NCI-H1092 treated with DMSO at 0.1 percent for 48 hours (cell line): ENCODE data around the gene TCF3.

Source experiments
- DNase-seq: peaks from one replicate; lab custom pipeline; 2025; lab: John Stamatoyannopoulos, UW

The TCF3 gene

DNA sequence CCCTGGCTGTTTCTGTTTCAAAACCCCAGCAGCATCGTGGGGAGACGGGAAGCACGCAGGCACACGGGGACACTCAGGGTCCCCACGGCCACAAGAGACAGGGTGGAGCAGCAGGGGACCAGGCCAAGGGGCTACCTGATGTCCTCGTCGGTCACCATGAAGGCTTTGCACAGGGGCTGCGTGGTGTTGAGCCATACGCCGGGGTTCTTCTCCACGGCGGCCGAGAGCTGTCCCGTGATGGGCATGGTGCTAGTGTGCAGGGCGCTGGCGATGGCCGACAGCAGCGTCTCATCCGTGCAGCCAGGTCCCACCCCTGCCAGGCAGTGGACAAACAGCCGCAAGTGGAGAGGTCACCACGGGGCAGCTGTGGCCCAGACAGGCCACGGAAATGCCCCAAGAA is 71.5 kb downstream of the TCF3 start:
- no peak for DNase-seq

DNA sequence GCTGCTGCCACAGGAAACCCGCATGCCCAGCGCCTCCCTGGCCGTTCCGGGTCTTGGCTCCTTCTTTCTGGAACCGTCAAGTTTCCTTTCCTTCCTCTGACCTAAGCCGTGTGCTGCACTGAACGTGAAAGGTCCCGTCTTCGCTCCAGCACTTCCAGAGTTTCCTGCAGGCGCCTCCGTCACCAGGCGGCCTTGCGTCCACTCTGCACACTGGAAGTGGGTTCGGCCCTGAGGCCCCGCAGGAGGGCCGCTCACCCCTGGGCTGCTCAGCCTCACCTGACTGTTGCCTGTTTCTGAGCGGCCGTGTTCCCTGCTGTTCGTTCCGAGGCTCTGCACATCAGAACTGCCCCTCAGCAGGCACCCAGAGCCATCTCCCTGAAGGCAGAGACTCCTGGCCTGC is 72.0 kb downstream of the TCF3 start:
- DNase-seq: no peak

DNA sequence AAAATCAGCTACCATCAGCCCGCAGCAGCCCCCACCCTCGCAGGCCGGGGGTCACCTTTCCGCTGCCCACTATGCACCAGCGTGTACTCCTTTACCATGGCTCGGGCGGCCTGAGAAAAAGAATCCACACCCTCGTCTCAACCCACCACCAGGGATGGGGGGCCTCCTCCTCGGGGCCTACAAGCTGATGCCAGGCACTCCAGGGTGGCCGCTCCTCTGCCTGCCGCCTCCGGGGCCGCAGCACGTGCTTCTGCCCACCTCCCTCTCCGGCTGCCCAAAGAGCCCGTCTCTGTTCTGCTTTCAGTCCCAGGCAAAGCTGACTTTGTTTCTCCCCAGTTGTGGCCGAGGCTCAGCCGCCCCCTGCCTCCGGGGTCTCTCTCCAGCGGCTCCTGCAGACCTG is 73.2 kb downstream of the TCF3 start:
- DNase-seq: no peak

DNA sequence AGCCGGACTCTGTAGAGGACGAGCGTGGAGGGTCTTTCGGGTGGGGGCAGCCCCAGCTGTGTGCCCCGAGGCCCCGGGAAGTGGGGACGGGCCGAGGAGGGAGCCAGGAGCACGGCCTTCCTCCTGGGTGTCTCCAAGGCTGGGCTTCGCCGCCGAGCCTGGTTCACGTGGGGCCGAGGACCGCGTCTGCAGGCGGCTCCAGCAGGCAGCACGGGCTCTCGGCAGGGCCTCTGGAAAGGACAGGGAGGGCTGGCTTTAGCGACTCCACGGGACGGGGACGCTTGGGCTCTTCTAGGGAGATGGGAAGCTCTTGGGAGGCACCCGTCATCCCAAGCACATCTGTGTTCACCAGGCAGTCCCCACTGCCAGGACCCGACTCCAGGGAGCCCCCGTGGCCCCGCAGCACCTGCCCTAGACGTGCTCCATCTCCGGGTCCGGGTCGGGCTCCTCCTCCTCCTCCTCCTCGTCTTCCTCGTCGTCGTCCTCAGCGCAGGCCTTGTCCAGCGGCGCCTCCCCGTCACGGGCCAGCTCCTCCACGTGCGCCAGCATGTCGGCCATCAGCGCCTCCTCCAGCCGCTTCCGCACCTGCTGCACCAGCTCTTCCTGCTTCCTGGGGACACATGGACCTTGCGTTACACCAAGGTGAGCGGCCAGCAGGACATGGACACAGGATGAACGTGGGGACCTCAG is 74.3 kb downstream of the TCF3 start:
- peak; percentile 34 for DNase-seq

DNA sequence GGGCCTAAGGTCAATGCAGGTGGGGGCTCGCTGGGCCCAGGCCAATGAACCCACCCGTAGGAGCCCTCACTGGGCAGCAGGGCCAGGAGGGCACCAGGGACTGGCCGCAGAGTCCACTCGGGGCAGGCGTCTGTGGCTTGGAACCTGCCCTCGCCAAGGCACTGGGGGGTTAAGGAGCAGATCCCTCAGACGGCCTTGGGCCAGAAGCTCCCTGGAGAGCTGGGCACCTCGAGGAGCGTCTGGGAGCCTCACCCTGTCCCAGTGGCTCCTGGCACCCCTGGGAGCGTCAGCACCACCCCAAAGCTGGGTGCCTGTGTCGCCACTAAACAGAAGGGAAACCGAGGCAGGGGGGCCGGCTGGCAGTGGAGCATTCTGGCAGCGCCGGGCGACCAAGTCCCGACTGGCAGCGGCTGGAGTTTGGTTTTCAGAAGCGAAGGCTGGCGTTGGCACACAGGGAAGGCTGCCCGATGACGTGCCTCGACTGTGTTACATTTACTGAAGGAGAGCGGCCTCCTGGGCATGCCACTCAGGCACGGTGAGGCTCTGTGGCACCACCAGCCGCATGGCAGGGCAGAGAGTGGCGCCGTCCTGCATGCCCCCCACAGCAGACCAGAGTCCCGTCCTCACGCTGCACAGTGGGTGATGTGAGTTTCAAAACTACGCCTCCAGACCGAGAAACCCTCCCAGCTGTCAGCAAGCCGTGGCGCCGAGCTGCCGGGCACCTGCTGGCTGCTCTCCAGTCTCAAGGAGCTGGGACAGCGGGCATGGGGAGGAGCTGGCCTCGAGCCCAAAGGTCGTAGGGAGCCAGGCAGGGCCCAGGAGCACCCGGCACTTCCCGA is 75.1 kb downstream of the TCF3 start:
- DNase-seq: peak; percentile 60

DNA sequence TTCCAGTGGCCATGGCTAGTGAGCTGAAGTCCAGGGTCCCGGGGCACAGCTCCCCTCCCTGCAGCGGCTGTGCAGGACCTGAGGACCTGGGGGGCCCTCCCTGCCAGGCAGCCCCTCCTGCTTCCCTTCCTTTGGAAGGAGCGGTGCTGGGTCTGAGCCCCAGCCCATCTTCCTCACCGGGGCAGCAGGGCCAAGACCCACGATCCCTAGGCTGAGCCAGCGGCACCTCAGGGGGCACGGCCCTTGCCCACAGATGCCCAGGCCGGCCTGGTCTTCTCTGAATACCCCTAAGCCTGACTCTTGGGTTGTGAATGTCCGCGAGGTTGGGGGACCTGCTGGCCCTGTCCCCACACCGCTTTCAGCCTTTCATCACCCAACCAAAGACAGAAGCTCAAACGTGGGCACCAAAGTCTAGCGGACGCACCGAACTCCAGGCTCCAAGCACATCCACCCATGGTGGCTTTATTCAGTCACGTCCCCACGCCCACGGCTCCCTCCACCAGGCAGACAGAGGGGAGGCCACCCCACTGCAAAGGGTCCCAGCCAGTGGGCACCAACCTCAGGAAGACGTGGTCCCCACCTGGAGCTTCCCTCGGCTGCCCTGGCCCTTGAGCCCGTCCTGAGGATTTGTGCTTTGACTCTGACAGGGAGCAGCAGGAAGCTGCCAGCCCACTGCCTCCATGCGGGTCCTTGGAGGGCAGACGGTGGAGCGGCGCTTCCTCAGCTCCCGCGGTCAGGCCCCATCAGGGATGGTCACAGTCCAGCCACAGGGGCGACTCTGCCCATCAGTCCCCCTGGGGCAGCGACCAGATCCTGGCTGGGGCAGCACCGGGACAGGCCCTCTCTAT is 75.9 kb downstream of the TCF3 start:
- no peak for DNase-seq

DNA sequence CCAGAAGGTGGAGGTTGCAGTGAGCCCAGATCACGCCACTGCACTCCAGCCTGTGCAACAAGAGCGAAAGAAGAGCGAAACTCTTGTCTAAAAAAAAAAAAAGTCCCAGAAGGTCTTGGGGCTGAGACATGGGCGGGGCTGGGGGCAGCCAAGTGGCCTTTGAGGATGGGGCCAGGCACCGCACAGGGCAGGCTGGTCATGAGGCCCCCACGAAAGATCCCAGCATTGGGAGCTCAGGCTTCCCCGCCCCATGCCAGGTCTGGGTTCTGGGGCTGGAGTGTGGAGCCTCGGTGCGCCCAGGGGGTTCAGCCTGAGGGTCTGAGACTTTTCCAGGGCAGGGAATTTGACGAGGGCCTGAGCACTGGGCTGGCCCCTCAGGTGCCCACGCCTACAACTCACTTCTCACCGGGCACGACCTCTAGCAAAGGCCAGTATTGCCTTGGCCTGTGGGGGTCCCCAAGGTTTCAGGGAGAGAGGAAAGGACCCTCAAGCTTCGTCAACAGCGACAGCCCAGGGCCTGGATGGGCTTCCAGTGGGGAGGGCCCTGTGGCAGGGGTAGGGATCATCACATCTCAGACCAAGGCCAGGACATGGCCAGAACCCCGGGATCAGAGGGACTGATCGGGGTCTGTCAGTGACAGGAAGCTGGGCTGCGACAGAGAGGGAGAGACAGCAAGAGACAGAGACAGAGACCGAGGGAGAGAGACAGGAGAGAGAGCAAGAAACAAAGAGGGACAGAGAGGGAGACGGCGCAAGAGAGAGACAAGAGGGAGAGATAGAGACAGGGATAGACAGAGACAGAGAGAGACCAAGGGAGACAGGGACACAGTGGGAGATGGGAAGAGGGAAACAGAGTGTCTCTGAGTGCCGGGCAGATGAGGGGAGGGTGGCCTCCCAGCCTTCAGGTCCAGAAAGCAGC is 76.8 kb downstream of the TCF3 start:
- no peak for DNase-seq

DNA sequence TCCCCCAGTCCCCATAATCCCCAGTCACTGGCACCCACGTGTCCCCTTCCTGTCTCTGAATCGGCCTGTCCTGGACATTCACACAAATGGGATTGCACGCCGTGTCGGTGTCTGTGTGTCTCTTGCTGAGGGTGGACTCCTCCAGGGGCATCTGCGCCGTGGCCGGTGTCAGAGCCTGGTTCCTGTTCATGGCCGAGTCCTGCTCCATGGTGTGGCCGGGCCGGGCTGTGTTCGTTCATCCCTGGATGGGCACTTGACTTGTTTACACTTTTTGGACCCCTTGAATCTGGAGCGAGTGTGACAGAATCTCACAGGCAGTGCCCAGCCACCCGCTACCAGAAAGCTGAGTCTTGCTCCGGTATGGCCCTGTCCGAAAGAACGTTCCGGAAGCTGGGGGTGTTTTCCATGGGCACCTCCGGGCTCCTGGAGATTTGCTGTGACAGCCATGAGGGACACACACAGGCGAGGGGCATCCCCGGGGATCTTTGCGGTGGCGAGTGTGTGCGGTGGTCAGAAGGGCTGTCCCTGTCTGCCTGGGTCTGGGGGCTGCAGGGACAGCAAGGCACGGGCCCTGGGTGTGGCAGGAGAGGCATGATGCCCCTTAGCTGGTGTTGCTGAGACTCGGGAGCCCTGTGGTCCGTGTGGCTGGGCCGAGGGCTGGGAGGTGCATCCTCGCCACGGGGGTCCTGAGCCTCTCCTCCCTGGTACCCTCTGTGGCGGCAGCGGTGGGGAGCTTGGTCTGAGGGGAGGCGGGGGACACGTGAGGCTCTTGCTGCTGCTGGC is 77.9 kb downstream of the TCF3 start:
- no peak for DNase-seq

DNA sequence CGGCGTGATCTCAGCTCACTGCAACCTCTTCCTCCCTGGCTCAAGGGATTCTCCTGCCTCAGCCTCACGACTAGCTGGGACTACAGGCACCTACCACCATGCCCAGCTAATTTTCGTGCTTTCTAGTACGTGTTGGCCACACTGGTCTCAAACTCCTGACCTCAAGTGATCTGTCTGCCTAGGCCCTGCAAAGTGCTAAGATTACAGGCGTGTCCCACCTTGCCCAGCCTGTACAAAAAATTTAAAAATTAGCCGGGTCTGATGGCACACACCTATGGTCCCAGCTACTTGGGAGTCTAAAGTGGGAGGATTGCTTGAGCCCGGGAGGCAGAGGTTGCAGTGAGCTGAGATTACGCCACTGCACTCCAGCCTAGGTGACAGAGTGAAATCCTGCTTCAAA is 79.6 kb downstream of the TCF3 start:
- no peak for DNase-seq

DNA sequence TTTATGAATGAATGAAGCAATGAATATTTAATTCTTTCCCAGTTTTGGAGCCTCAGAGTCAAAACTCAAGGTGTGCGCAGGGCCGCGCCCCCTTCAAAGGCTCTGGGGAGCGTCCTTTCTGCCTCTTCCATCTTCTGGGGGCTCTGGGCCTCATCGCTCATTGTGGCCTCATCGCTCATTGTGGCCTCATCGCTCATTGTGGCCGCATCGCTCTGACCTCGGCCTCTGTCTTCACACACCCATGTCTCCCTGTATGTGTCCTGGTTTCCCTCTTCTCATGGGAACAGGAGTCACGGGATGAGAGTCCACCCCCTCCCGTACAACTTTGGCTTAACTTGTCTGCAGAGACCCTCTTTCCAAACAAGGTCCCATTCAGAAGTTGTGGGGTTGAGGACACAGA is 81.1 kb downstream of the TCF3 start:
- no peak for DNase-seq

DNA sequence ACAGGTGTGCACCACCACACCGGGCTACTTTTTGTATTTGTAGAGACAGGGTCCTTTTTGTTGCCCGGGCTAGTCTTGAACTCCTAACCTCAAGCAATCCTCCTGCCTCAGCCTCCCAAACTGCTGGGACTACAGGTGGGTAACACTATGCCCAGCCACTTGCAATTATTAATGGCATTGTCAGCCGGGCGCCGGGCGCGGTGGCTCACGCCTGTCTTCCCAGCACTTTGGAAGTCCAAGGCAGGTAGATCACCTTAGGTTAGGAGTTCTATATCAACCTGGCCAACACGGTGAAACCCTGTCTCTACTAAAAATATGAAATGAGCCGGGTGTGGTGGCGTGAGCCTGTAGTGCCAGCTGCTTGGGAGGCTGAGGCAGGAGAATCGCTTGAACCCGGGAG is 81.6 kb downstream of the TCF3 start:
- DNase-seq: no peak

DNA sequence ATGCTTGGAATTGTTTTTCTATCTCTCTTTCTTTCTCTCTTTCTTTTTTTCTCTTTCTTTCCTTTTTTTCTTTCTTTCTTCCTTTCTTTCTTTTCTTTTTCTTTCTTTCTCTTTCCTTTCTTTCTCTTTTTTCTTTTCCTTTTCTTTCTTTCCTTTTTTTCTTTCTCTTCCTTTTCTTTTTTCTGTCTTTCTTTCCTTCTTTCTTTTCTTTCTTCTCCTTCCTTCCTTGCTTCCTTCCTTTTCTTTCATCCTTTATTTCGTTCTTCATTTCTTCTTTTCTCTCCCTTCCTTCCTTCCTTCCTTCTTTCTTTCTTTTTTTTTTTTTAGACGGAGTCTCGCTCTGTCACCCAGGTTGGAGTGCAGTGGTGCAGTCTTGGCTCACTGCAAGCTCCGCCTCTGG is 82.4 kb downstream of the TCF3 start:
- no peak for DNase-seq

DNA sequence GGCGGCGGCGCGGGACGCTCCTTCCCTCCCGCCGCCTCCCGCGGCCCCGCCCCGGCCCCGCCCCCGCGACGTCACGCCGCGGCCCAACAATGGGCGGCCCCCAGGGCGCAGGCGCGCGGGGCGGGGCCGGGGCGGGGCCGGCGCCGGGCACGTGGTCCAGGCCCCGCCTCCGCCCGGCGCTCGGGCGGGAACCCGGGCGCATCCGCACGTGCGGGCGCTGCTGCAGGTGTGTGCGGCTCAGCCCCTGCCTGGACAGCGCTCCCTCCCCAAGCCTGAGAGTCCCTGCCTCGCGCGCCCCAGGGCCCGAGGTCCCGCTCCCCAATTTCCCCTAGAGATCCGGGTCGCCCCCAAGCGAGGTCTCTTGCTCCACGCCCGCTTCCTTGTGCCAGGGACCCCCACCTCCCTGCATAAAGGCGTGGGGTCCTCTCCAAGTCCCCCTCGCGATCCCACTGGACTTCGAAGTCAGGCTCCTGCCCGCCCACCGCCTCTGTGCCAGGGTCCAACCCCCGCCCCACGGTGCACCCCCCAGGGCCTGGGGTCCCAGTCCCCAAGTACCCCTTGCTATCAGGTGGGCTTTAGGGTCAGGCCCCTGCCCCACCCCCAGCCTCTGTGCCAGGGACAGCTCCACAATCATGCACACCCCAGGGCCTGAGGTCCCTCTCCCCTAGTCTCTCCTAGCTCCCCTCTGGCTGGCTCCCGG is 83.9 kb downstream of the TCF3 start, which contains the start of gene MEX3D:
MEX3D (minus strand) TSS at position 6 of the 700 bp plus-strand sequence. CDS start 267 bp downstream, outside the sequence.
- peak; percentile 44 for DNase-seq

DNA sequence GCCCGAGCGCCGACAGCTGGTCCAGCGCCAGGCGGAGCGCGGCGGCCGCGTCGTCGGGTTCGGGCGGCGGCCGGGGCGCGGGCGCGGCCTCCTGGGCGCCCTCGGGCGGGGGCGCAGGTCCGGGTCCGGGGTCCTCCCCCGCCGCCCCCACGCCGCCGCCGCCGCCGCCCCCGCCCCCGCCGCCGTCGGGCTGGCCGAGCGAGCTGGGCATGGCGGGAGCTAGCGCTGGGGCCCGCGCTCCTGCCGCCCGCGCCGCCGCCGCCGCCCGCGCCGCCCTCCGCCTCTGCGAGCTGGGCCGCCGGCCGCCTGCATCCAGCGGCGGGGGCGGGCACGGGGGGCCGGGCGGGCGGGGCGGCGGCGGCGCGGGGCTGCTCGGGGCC is 84.6 kb downstream of the TCF3 start:
- DNase-seq: no peak

DNA sequence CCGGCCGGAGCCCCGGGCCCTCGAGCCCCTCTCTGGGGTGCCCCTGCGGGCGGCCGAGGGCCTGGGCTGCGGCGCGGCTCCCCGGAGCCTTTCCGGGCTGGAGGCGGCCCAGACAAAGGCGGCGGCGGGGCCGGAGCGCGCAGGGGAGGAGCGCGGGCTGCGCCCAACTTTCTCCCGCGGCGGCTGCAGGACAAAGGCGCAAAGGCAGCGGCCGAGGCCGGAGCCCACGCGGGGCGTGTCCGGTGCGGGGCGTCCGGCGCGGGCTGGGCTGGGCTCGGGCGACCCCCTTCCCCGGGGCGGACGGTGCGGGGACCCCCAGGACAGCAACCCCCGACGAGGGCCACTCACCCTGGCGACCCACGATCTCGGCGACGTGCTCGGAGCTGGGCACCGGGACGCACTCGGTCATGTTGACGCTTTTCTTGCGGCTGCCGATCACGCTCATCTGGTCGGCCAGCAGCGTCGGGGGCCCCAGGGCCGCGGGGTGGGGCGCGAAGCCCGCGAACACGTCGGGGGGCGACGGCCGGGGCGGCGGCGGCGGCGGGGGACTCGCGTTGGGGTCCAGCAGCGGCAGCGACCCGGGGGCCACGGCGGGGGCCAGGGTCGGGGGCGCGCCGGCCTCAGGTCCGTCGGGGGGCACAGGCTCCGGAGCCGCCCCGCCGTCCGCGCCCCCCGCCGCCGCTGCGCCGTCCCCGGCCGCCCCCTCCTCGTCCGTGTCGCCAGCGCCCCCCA is 85.1 kb downstream of the TCF3 start:
- DNase-seq: no peak

DNA sequence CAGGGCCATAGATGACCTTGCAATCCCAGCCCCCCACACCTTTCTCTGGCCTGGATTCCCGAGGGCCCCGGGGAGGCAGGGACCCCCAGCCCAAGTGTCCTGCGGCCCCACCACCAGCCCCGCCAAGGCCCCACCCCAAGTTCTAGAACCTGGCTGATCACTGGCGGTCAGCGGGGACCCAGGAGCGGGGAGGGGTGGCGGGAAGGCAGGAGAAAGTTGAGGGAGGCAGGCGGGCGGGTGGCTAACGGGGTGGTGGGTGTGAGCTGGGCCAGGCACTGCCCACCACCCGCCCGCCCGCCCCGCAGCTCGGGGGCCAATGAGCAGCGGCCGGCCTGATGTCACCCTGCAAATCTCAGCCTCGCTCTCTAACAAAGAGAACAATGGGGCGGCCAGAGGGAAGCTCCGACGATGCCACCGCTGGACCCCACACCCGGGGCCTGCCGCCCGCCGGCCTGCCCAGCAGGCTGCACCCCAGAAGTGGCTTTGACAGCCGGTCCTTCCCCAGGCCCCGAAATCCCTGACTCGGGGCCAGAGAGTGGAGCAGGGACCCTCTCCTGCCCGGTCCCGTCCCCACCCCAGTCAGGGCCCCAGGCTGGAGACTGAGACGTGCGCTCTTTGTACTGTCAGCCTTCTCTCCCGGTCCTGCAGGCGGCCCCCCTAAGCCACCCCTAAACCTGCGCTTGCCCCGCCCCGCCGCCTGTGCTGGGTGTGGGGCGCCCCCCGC is 85.9 kb downstream of the TCF3 start:
- peak; percentile 79 for DNase-seq

DNA sequence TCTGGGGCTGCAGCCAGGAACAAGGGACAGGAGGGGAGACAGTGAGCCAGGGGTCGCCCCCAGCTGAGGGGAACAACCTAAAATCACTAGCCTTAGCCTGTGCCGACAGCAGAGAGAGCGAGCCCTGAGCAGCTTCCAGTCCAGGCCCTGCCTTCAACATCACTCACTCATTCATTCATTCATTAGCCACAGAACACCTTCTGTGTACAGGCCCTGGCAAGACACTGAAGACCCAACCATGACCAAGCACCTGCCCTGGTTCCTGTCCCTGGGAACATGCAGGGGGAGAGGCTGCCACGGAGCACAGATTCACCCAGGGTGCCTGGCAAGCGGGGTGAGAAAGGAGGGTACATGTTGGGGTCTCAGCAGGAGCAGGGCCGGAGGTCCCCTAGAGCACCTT is 89.2 kb downstream of the TCF3 start:
- DNase-seq: no peak

DNA sequence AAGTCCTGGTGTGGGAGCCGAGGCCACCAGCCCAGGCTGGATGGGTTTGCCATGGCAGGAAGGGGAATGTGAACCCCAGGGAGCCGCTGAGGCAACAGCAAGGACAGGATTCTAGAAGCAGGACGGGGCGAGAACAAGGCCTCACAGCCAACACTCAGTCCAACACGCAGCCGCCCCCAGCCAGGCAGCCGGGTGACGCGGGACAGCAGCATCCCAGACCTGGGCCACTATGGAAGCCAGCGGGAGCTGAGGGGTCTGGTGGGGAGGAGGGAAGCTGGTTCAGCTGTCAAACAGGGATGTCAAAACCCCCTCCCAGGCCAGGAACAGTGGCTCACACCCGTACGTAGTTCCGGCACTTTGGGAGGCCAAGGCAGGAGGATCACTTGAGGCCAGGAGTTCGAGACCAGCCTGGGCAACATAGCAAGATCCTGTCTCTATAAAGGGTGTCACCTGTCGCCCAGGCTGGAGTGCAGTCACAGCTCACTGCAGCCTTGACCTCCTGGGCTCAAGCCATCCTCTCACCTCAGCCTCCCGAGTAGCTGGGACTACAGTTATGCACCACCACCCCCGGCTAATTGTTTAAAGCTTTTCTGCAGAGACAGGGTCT is 91.1 kb downstream of the TCF3 start:
- DNase-seq: no peak
